ENCODE measurements around the gene MCCC1.

The MCCC1 gene

DNA sequence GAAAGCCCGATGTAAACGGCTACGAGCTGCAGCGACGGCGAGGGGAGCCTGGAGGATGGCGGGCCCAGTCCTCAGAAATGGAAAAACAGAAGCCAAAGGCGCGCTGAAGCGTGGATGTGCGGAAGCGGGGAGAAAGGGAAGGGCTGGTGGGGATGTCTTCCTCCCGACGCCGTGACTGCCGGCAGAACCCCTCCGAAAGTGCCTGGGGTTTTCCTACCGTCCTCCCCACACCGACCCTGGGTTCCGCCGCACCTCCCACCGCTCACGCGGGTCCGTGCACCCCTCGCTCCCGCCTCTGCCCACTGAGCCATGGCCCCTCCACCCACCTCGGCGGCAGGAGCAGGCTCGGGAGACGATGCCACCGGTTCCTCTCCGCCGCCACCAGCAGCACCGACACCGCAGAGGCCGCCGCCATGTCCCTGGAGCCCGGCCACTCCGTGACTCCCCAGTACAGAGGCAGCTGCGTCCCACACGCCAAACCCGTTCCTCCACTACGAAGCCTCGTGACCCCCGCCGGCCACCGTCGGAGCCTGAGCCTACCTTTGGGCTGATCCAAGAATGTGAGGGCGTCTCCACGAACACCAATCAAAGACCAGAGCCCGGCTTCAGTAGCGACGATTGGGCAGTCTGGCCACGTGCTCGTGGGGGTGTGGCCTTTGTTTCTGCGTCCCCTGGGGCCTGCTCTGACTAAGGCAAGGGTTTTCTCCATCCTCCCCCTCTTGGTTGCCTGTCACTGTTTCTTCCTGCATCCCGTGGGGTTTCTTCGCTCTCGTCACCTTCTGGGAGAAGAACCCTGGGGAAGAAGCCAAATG is at the start of gene MCCC1:
TSS of gene MCCC1 (minus strand) at position 471 of the 812 bp plus-strand sequence. CDS start at position 415, 56 bp downstream.
- CTCF ChIA-PET, result interaction anchor here (2.2 to 5.6 kb wide), 2 partner anchors 14 to 385 kb away, joined by 9 to 69 read pairs; no protein-coding TSS in a partner anchor
- DNase-seq (ENCODE audit: extremely low spot score), result peak; percentile 98
- POLR2A ChIA-PET, result no interaction called here

DNA sequence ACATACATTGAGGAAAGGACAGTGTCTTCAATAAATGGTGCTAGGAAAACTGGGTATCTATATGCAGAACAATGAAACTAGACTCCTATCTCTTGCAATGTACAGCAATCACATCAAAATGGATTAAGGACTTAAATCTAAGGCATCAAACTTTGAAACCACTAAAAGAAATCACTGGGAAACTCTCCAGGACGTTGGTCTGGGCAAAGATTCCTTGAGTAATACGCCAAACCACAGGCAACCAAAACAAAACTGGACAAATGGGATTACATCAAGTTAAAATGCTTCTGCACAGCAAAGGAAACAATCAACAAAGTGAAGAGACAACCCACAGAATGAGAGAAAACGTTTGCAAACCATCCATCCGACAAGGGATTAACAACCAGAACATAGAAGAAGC is 48.8 kb upstream of the MCCC1 start:
- TF ChIP-seq, protein P1, sequence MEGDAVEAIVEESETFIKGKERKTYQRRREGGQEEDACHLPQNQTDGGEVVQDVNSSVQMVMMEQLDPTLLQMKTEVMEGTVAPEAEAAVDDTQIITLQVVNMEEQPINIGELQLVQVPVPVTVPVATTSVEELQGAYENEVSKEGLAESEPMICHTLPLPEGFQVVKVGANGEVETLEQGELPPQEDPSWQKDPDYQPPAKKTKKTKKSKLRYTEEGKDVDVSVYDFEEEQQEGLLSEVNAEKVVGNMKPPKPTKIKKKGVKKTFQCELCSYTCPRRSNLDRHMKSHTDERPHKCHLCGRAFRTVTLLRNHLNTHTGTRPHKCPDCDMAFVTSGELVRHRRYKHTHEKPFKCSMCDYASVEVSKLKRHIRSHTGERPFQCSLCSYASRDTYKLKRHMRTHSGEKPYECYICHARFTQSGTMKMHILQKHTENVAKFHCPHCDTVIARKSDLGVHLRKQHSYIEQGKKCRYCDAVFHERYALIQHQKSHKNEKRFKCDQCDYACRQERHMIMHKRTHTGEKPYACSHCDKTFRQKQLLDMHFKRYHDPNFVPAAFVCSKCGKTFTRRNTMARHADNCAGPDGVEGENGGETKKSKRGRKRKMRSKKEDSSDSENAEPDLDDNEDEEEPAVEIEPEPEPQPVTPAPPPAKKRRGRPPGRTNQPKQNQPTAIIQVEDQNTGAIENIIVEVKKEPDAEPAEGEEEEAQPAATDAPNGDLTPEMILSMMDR (IDR thresholded peaks at IDR 0.05; ENCODE audit: control extremely low read depth, extremely low read depth, low read depth, missing control alignments), result no peak
- ChIA-PET CTCF (interaction anchor here (2.0 kb wide), 1 partner anchor 10 kb away, joined by 11 read pairs; no protein-coding TSS in a partner anchor), POLR2A (no interaction called here)
- DNase-seq (ENCODE audit: extremely low spot score), result no peak

More for the DNA sequence above, at the start of gene MCCC1:
- TF ChIP-seq, protein P1 (IDR thresholded peaks at IDR 0.05; ENCODE audit: control extremely low read depth, extremely low read depth, low read depth, missing control alignments), result no peak

DNA sequence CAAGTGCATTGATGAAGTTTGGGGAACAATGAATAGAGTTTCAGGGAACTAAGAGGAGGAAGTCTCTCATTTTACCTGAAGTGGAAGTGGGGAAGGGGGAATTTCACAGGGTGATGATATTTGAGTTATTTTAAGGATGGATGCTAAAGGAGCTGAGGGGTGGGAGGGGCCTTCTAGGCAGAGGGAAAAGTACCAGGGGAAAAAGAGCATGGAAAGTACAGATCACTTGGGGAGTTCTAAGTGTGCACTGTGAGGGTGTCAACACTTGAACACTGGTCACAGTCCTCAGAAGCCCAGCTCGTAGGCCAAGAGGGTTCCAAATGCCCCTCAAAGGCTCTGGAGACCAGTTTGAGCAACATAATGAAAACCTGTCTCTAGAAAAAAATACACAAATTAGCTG is 45.1 kb upstream of the MCCC1 start:
- POLR2A ChIA-PET, result interaction anchor here (0.6 kb wide), 1 partner anchor 10 kb away, joined by 3 read pairs; no protein-coding TSS in a partner anchor
- CTCF ChIA-PET, result interaction anchor here (1.2 to 2.5 kb wide), 3 partner anchors 10 to 21 kb away, joined by 3 to 16 read pairs (median 8); no protein-coding TSS in a partner anchor
- DNase-seq (ENCODE audit: extremely low spot score), result no peak
- TF ChIP-seq, protein P1 (IDR thresholded peaks at IDR 0.05; ENCODE audit: control extremely low read depth, extremely low read depth, low read depth, missing control alignments), result no peak

DNA sequence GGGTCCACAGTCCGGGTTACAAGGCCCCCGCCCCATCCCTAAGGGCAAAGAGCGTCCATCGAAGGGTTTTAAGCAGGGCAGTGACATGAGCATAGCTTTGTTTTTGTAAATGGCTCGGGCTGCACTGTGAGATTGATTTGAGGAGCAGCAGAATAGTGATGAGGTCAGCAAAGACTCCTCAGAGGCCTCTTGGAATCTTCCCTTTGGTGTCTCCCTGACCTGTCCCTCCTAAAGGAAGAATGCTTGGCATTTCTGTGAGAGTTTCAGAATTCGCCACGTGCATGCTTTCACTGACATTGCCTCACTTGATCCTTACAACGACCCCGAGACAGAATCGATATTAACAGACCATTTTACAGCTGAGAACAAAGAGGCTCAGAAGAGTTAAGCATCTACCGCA is 42.9 kb upstream of the MCCC1 start:
- TF ChIP-seq, protein P1 (IDR thresholded peaks at IDR 0.05; ENCODE audit: control extremely low read depth, extremely low read depth, low read depth, missing control alignments), result no peak

DNA sequence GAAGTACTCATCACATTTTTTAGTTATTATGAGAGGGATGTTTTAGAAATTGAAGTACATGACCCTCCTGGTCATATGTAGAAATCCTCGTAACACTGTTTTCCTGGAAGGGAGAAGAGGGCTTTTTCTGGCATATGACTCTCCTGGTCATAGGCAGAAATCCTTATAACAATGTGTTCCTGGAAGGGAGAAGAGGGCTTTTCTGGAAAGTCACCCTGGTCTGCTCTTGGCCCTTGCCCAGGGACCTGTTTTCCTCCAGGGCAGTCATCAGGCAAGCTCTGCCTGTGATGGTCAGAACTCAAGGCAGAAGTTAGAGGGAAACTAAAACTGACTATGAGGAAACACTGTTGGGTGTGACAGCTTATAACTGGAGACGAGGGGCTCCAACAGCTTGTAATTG is 35.5 kb upstream of the MCCC1 start:
- ChIA-PET POLR2A (no interaction called here), CTCF (interaction anchor here (0.9 to 1.0 kb wide), 3 partner anchors 11 to 13 kb away, joined by 3 read pairs; no protein-coding TSS in a partner anchor)
- no peak for DNase-seq (ENCODE audit: extremely low spot score)
- TF ChIP-seq, protein P1 (IDR thresholded peaks at IDR 0.05; ENCODE audit: control extremely low read depth, extremely low read depth, low read depth, missing control alignments), result no peak

More for the DNA sequence above, 42.9 kb upstream of the MCCC1 start:
- POLR2A ChIA-PET, result no interaction called here
- DNase-seq (ENCODE audit: extremely low spot score), result no peak
- CTCF ChIA-PET, result interaction anchor here (1.2 kb wide), 1 partner anchor 240 kb away, joined by 4 read pairs; no protein-coding TSS in a partner anchor

DNA sequence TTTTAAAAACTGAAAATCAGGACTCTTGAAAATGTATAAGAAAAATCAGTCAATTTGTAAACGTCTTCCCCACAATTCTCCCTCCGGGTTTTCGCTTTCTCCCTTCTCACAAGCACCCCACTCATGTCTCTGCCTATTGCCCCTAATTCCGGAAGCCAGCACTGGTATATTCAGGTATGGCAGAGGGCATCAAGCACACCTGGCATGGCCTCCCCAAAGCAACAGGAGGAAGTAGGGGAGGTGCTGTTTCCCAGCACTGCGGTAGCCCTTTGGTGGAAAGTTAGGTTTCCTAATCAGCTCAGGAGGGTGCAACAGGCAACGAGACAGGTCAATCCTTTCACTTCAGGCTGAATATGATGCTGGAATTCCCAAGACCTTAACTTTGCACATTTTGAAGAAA is 33.1 kb upstream of the MCCC1 start:
- TF ChIP-seq, protein P1 (IDR thresholded peaks at IDR 0.05; ENCODE audit: control extremely low read depth, extremely low read depth, low read depth, missing control alignments), result no peak
- POLR2A ChIA-PET, result no interaction called here
- CTCF ChIA-PET, result interaction anchor here (1.1 to 3.1 kb wide), 5 partner anchors 10 to 254 kb away, joined by 3 to 12 read pairs (median 4); no protein-coding TSS in a partner anchor
- DNase-seq (ENCODE audit: extremely low spot score), result no peak

Data from GM10248 (cell line).